HCT116 (cell line): ENCODE data around the gene FUT6. TPM values are rescaled to one million over a fixed set of nuclear protein-coding genes. Genes with fewer than 3 reads are reported as not detected.

Experiments used
- ATAC-seq: fragments of 200-7000 bp; cut with Tn5 transposase; 2 replicates; pipeline ENCODE4 v1.9.1; 2020; ENCODE audit warnings: mild to moderate bottlenecking, moderate library complexity
- BruUV-seq: library from RNA; stranded (reverse); fragments of 400-500 nt; replicated peaks from 2 replicates; lab custom pipeline; 2021; lab: Mats Ljungman, UMichigan
- CTCF ChIA-PET: fragments of 300-600 bp; sonication (Branson Sonifier 250); formaldehyde crosslinking; loops from one replicate; lab custom pipeline; 2021; ENCODE audit warnings: antibody characterized with exemption; lab: Charles Lee
- POLR2A ChIA-PET: fragments of 300-600, 350-600 bp; sonication (Branson Sonifier 250); formaldehyde crosslinking; loops from one replicate; lab custom pipeline; 2021; ENCODE audit warnings: antibody characterized with exemption; lab: Charles Lee
- RAD21 ChIA-PET, 2 experiments: fragments of 300-600 bp; sonication (Branson Sonifier 250); formaldehyde crosslinking; loops; one replicate each; lab custom pipeline; 2023; ENCODE audit warnings: low total read pairs in 2 of 2; ENCODE audit not compliant: uncharacterized antibody in 2 of 2, unreplicated experiment in 2 of 2, low non-redundant PET in 1 of 2; lab: Charles Lee
- DNase-seq: peaks from one replicate; pipeline ENCODE4 v3.0.0-alpha.2; 2010; ENCODE audit warnings: low read depth, low spot score
- H2AFZ ChIP-seq: fragments of 200-600 bp; shearing (Covaris generic), sonication (generic); 2 replicates; pipeline ENCODE4 v1.6.1; 2017; ENCODE audit warnings: low read depth, mixed run types, mixed read lengths, antibody characterized with exemption, low read length; ENCODE audit not compliant: poor library complexity, severe bottlenecking
- H3K27ac ChIP-seq: 2 replicates; pipeline ENCODE4 v1.5.1; 2012; ENCODE audit warnings: low read depth, low read length
- H3K27me3 ChIP-seq: fragments of 200-600 bp; sonication (generic); 2 replicates; pipeline ENCODE4 v1.6.1; 2016; ENCODE audit warnings: mixed run types, low read length, mixed read lengths; ENCODE audit not compliant: insufficient read depth
- H3K36me3 ChIP-seq, 2 experiments: fragments of 200-500 bp in 1 of 2; fragments of 200-600 bp in 1 of 2; sonication (Bioruptor generic) in 1 of 2; sonication (generic) in 1 of 2; 2 replicates each; pipeline versions ENCODE4 v1.5.1 to v1.6.1; 2014 to 2016; ENCODE audit warnings: low read length in 2 of 2, inconsistent platforms in 1 of 2, mixed read lengths in 1 of 2, mixed run types in 1 of 2; ENCODE audit not compliant: insufficient read depth in 2 of 2, control insufficient read depth in 1 of 2
- H3K4me1 ChIP-seq, 2 experiments: fragments of 200-600 bp in 1 of 2; sonication (generic) in 1 of 2; 2 replicates each; pipeline versions ENCODE4 v1.5.1 to v1.6.1; 2012 to 2017; ENCODE audit warnings: low read length in 2 of 2, inconsistent platforms in 1 of 2, mild to moderate bottlenecking in 1 of 2, mixed read lengths in 1 of 2, mixed run types in 1 of 2, moderate library complexity in 1 of 2; ENCODE audit not compliant: insufficient read depth in 2 of 2, control insufficient read depth in 1 of 2
- H3K4me2 ChIP-seq: fragments of 200-600 bp; sonication (generic); 2 replicates; pipeline ENCODE4 v1.6.1; 2017; ENCODE audit warnings: mixed run types, low read length, mixed read lengths
- H3K4me3 ChIP-seq, 2 experiments: fragments of 200-600 bp in 1 of 2; sonication (generic) in 1 of 2; replicated peaks in 1 of 2; 2 replicates each; pipeline ENCODE4 v1.5.1; 2011 to 2016; ENCODE audit warnings: low read length in 2 of 2, control low read depth in 1 of 2, low read depth in 1 of 2, mild to moderate bottlenecking in 1 of 2, mixed read lengths in 1 of 2, mixed run types in 1 of 2
- H3K79me2 ChIP-seq: fragments of 200-600 bp; sonication (generic); 2 replicates; pipeline ENCODE4 v1.6.1; 2017; ENCODE audit warnings: mild to moderate bottlenecking, mixed run types, low read length, moderate library complexity, mixed read lengths; ENCODE audit not compliant: insufficient read depth
- H3K9ac ChIP-seq: fragments of 200-600 bp; sonication (generic); 2 replicates; pipeline ENCODE4 v1.6.1; 2016; ENCODE audit warnings: low read length, mixed read lengths
- H3K9me2 ChIP-seq: fragments of 200-600 bp; sonication (generic), shearing (Covaris generic); 2 replicates; pipeline ENCODE4 v1.6.1; 2017; ENCODE audit warnings: mixed run types, mild to moderate bottlenecking, moderate library complexity; ENCODE audit not compliant: insufficient read depth
- H3K9me3 ChIP-seq, 2 experiments: fragments of 200-500 bp in 1 of 2; fragments of 200-600 bp in 1 of 2; sonication (Bioruptor generic) in 1 of 2; sonication (generic) in 1 of 2; 2 replicates each; pipeline ENCODE4 v1.6.1; 2014 to 2017; ENCODE audit warnings: low read length in 2 of 2, mixed read lengths in 2 of 2, inconsistent platforms in 1 of 2, low read depth in 1 of 2, mild to moderate bottlenecking in 1 of 2, mixed run types in 1 of 2, moderate library complexity in 1 of 2; ENCODE audit not compliant: control insufficient read depth in 1 of 2, insufficient read depth in 1 of 2
- H4K20me1 ChIP-seq: fragments of 200-600 bp; sonication (generic), shearing (Covaris generic); 2 replicates; pipeline ENCODE4 v1.6.1; 2017; ENCODE audit warnings: mixed run types, mild to moderate bottlenecking, moderate library complexity; ENCODE audit not compliant: insufficient read depth
- CBX3 ChIP-seq: IDR thresholded peaks from 2 replicates; pipeline ENCODE4 v1.6.1; 2012; ENCODE audit warnings: low read depth
- ELF1 ChIP-seq: IDR thresholded peaks from 2 replicates; pipeline ENCODE4 v1.6.1; 2012; ENCODE audit warnings: low read depth, borderline replicate concordance
- EZH2 ChIP-seq: fragments of 200-600 bp; sonication (generic); IDR thresholded peaks from 2 replicates; pipeline ENCODE4 v1.6.1; 2017; ENCODE audit warnings: antibody characterized with exemption, mixed run types
- FOSL1 ChIP-seq: IDR thresholded peaks from 2 replicates; pipeline ENCODE4 v1.6.1; 2012; ENCODE audit warnings: low read depth
- JUND ChIP-seq: IDR thresholded peaks from 2 replicates; pipeline ENCODE4 v1.6.1; 2012
- POLR2A ChIP-seq: IDR thresholded peaks from 2 replicates; pipeline ENCODE4 v1.7.0; 2011; ENCODE audit warnings: borderline replicate concordance; ENCODE audit not compliant: insufficient read depth, insufficient read length; ENCODE audit errors: extremely low read depth
- POLR2AphosphoS5 ChIP-seq: IDR thresholded peaks from 2 replicates; pipeline ENCODE4 v1.6.1; 2011; ENCODE audit warnings: mild to moderate bottlenecking, low read depth, low read length, moderate library complexity
- RAD21 ChIP-seq: IDR thresholded peaks from 2 replicates; pipeline ENCODE4 v1.6.1; 2012; ENCODE audit warnings: low read depth, mild to moderate bottlenecking
- SIN3A ChIP-seq: IDR thresholded peaks from 2 replicates; pipeline ENCODE4 v1.6.1; 2012; ENCODE audit warnings: low read depth
- TCF7L2 ChIP-seq: IDR thresholded peaks from 2 replicates; pipeline ENCODE4 v1.7.0; 2011; ENCODE audit warnings: borderline replicate concordance, inconsistent platforms; ENCODE audit not compliant: insufficient read depth, insufficient read length; ENCODE audit errors: extremely low read depth
- YY1 ChIP-seq: IDR thresholded peaks from 2 replicates; pipeline ENCODE4 v1.6.1; 2011; ENCODE audit warnings: low read length, low read depth, moderate library complexity, mild to moderate bottlenecking; ENCODE audit not compliant: insufficient replicate concordance; ENCODE audit errors: extremely low read depth
- intact Hi-C: fragments of 100-400 bp; cut with micrococcal nuclease; formaldehyde crosslinking; loops from 2 replicates; pipeline ENCODE4 v1.10.0; 2022
- total RNA-seq: library from RNA; stranded (reverse); gene quantifications from one replicate; pipeline ENCODE4 v1.2.1, GENCODE V29; 2021; ENCODE audit not compliant: unreplicated experiment
- TF ChIP-seq, protein P1 (sequence below): IDR thresholded peaks from 2 replicates; pipeline ENCODE4 v1.6.1; 2012
- TF ChIP-seq, protein P2 (sequence below), 3 experiments: fragments of 200-600 bp in 1 of 3; sonication (generic) in 1 of 3; IDR thresholded peaks in 2 of 3; conservative IDR thresholded peaks in 1 of 3; 2 replicates each; pipeline ENCODE4 v1.5.1; 2012 to 2017; ENCODE audit warnings: low read depth in 2 of 3, low read length in 2 of 3, antibody characterized with exemption in 1 of 3, borderline replicate concordance in 1 of 3, control low read depth in 1 of 3, mild to moderate bottlenecking in 1 of 3, mixed read lengths in 1 of 3, mixed run types in 1 of 3, moderate library complexity in 1 of 3; ENCODE audit not compliant: insufficient read depth in 1 of 3

FUT6 gene
- total RNA-seq, 1 experiment from 2014 or later = not detected

DNA sequence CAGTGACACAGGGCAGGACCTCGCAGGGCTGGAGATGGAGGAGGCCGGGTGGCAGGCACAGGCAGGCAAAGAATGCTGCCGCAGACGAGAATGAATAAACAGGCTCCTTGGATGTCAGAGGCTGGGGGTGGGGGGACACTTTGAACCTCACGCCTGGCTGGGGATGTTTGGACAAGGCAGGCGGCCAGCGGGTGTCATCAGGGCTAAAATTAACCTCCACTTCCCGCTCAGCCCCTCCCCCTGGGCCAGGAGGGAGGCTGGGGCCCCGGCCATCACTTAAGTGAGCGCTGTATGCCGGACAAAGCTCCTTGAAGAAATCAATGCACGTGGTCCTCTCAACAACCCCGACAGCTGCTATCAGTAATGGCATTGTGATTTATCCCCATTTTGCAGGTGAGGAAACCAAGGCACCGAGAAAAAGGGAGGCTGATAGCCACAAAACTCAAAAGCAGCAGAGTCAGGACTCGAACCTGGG, 41.1 kb upstream of the FUT6 start:
- intact Hi-C loops = no loop called here
- Histone ChIP-seq H3K9me3 (no peaks in the 10 kb centered on the region), H3K9ac (no peak overlapping the region), H3K36me3 (no peaks in the 10 kb centered on the region), H3K27me3 (no peaks in the 10 kb centered on the region), H3K9me2 (no peaks in the 10 kb centered on the region), H3K79me2 (no peaks in the 10 kb centered on the region), H3K4me3 (no peak overlapping the region), H3K27ac (no peak overlapping the region), H3K4me1 (peaks cover 5 to 10% of the 10 kb centered on the region in 2 experiments), H3K4me2 (peak overlapping the region; percentile 19; the same call in 1 of the 2 replicates), H2AFZ (no peak overlapping the region), H4K20me1 (no peaks in the 10 kb centered on the region)
- no peak for ATAC-seq
- CTCF ChIA-PET = no interaction called here
- TF ChIP-seq CBX3 = no peak
- TF ChIP-seq ELF1 = no peak
- no peak for TF ChIP-seq POLR2AphosphoS5
- no peak for TF ChIP-seq EZH2
- TF ChIP-seq JUND = no peak
- TF ChIP-seq, protein P1, sequence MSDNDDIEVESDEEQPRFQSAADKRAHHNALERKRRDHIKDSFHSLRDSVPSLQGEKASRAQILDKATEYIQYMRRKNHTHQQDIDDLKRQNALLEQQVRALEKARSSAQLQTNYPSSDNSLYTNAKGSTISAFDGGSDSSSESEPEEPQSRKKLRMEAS = no peak
- TF ChIP-seq, protein P2, sequence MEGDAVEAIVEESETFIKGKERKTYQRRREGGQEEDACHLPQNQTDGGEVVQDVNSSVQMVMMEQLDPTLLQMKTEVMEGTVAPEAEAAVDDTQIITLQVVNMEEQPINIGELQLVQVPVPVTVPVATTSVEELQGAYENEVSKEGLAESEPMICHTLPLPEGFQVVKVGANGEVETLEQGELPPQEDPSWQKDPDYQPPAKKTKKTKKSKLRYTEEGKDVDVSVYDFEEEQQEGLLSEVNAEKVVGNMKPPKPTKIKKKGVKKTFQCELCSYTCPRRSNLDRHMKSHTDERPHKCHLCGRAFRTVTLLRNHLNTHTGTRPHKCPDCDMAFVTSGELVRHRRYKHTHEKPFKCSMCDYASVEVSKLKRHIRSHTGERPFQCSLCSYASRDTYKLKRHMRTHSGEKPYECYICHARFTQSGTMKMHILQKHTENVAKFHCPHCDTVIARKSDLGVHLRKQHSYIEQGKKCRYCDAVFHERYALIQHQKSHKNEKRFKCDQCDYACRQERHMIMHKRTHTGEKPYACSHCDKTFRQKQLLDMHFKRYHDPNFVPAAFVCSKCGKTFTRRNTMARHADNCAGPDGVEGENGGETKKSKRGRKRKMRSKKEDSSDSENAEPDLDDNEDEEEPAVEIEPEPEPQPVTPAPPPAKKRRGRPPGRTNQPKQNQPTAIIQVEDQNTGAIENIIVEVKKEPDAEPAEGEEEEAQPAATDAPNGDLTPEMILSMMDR (IDR thresholded peaks at IDR 0.05 in 2 of 3, conservative IDR thresholded peaks at IDR 0.05 in 1 of 3; ENCODE audit: borderline replicate concordance in 1 of 3, insufficient read depth in 1 of 3, low read depth in 2 of 3, low read length in 2 of 3) = no peak
- TF ChIP-seq YY1 = no peak
- no peak for TF ChIP-seq TCF7L2
- TF ChIP-seq RAD21 = no peak
- no peak for TF ChIP-seq SIN3A
- no peak for TF ChIP-seq FOSL1
- TF ChIP-seq POLR2A = no peak
- POLR2A ChIA-PET = no interaction called here
- RAD21 ChIA-PET = no interaction called here
- no TSS peak for BruUV-seq
- DNase-seq = no peak
